Peyer's patch (tissue), 4 donors: ENCODE measurements around the gene HOXA1.

Experiments
- CTCF ChIP-seq, 6 experiments: fragments of 450-650 bp in 4 of 6; fragments of 200-600 bp in 2 of 6; sonication (generic) in 1 of 6; IDR thresholded peaks; one replicate each; pipeline ENCODE4 v1.5.1; 2017 to 2019; ENCODE audit warnings: antibody characterized with exemption in 6 of 6, mild to moderate bottlenecking in 3 of 6, moderate library complexity in 1 of 6
- POLR2A ChIP-seq, 2 donors: fragments of 450-650 bp; IDR thresholded peaks; one replicate each; pipeline ENCODE4 v1.5.1; 2017; ENCODE audit warnings: antibody characterized with exemption in 2 of 2, mild to moderate bottlenecking in 2 of 2, moderate library complexity in 2 of 2

DNA sequence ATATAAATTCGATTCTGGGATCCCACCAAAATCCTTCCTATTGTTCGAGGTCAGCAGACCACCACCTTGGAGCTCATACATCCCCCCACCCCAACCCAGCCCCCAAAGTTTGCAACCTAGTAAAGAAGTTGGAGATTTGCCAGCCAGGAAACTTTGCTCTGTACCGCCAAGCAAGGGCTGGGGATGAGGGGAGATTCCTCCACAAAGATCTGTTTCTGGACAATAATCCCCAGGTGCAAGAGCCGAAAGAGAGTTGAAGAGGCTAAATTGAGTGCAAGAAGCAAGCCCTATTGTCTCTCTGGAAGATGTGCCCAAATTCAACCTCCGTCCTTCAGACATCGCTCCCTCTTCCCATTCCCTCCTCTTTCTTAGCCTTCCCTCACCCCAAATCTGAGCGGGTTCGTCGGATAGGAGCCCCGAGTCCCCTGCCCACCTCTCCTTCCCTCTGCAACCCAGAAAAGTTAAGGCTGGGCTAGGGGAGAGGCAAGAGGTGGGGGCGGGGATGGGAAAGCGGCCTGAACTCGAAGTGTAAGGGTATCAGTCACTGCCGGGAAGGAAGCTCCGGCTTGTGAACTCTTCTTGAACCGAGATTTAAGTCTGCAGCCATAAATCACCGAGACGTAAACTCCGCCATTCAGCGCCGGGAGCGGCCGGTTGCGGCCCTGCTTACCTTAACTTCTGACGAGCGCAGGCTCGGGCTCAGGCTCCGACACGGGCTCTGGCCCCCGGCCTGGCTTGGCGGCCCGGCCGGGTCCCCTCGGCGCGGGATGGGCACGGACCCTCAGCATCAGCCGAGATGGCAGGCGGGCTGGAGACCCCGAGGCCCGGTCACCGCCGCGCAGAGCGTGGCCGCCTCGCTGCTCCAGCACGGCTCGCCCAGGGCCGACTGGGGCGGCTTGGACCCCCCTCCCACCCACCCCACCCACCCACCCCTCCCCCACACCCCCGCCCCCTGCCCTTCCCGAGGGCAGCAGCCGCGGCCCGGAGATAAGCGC, 17.5 kb upstream of the HOXA1 start:
- TF ChIP-seq POLR2A (IDR thresholded peaks at IDR 0.05) (peak in 1 of 2 donors; percentile 40), CTCF (IDR thresholded peaks at IDR 0.05) (no peak)
